ENCODE results near the gene AP1B1. TPM values are rescaled to one million over a fixed set of nuclear protein-coding genes. Genes with fewer than 3 reads are reported as not detected.
"Not testable (repeated sequence)": the region's sequence is repeated elsewhere in the genome, so short reads cannot be mapped to it uniquely, and the experiment has no call there.

The AP1B1 gene
- total and polyA plus RNA-seq, 3 donors from 2014 or later = 71.8 to 92.0 (median 79.8) TPM

GRCh38 chr22:29431986-29432385 is 43.6 kb upstream of the AP1B1 start:
- Histone ChIP-seq H3K4me1 (no peaks in the 10 kb centered on the region), H3K27me3 (no peaks in the 10 kb centered on the region), H3K36me3 (ENCODE audit: low read depth, missing control alignments) (no peaks in the 10 kb centered on the region), H3K4me3 (no peak overlapping the region), H3K9me3 (no peaks in the 10 kb centered on the region), H3K27ac (no peak overlapping the region)
- intact Hi-C loops (cut with DNase I; ENCODE audit: low total_unique reads) = no loop called here
- TF ChIP-seq POLR2A (IDR thresholded peaks at IDR 0.05) = no peak
- TF ChIP-seq CTCF (IDR thresholded peaks at IDR 0.05) = no peak
- 53 to 71% methylated on average over 5 of the region's 5 CpGs for WGBS, 2 donors
- DNase-seq = no peak

- Histone ChIP-seq H3K27ac (no peak overlapping the region), H3K4me3 (no peak overlapping the region), H3K27me3 (no peaks in the 10 kb centered on the region), H3K4me1 (no peaks in the 10 kb centered on the region), H3K9me3 (no peaks in the 10 kb centered on the region), H3K36me3 (ENCODE audit: low read depth, missing control alignments) (no peaks in the 10 kb centered on the region)
- TF ChIP-seq POLR2A (IDR thresholded peaks at IDR 0.05) = no peak
- TF ChIP-seq CTCF (IDR thresholded peaks at IDR 0.05) = no peak
- DNase-seq = no peak
- WGBS, 2 donors = 85 to 93% methylated on average over 2 of the region's 2 CpGs
- intact Hi-C loops (cut with DNase I; ENCODE audit: low total_unique reads) = no loop called here
Observed at GRCh38 chr22:29427176-29427760, 38.9 kb upstream of the AP1B1 start.

- Histone ChIP-seq H3K9me3 (no peaks in the 10 kb centered on the region), H3K27me3 (no peaks in the 10 kb centered on the region), H3K27ac (no peak overlapping the region), H3K36me3 (ENCODE audit: low read depth, missing control alignments) (no peaks in the 10 kb centered on the region), H3K4me1 (no peaks in the 10 kb centered on the region), H3K4me3 (no peak overlapping the region)
- 90 to 92% methylated on average over 7 of the region's 7 CpGs for WGBS, 2 donors
- no peak for DNase-seq
- intact Hi-C loops (cut with DNase I; ENCODE audit: low total_unique reads) = no loop called here
- TF ChIP-seq POLR2A (IDR thresholded peaks at IDR 0.05) = no peak
- no peak for TF ChIP-seq CTCF (IDR thresholded peaks at IDR 0.05)
Observed at GRCh38 chr22:29426476-29426875, 38.1 kb upstream of the AP1B1 start.

- H3K9me3 ChIP-seq; H3K4me3 ChIP-seq; H3K27me3 ChIP-seq; H3K27ac ChIP-seq; DNase-seq; H3K36me3 ChIP-seq (ENCODE audit: low read depth, missing control alignments); intact Hi-C loops (cut with DNase I; ENCODE audit: low total_unique reads); H3K4me1 ChIP-seq: not testable (repeated sequence)
- 64 to 76% methylated on average over 5 of the region's 5 CpGs for WGBS, 2 donors
Observed at GRCh38 chr22:29418704-29419103, 30.3 kb upstream of the AP1B1 start.

GRCh38 chr22:29414951-29415591 is 26.7 kb upstream of the AP1B1 start:
- H3K27me3 ChIP-seq; H3K9me3 ChIP-seq; H3K27ac ChIP-seq; H3K4me1 ChIP-seq; intact Hi-C loops (cut with DNase I; ENCODE audit: low total_unique reads); H3K36me3 ChIP-seq (ENCODE audit: low read depth, missing control alignments); DNase-seq: not testable (repeated sequence)
- peak overlapping the region in 1 of 2 donors; percentile 8 for H3K4me3 ChIP-seq
- WGBS, 2 donors = 60% methylated on average over 22 to 23 of the region's 23 CpGs

- H3K27me3 ChIP-seq; H3K9me3 ChIP-seq; H3K27ac ChIP-seq; H3K4me3 ChIP-seq; H3K4me1 ChIP-seq; DNase-seq; intact Hi-C loops (cut with DNase I; ENCODE audit: low total_unique reads); H3K36me3 ChIP-seq (ENCODE audit: low read depth, missing control alignments): not testable (repeated sequence)
- WGBS, 2 donors = 43 to 54% methylated on average over 2 to 4 of the region's 4 CpGs
- peak in 1 of 3 experiments; percentile 34 for TF ChIP-seq CTCF (IDR thresholded peaks at IDR 0.05)
Observed at GRCh38 chr22:29412772-29413171, 24.4 kb upstream of the AP1B1 start.

- H3K27ac ChIP-seq; H3K4me3 ChIP-seq; intact Hi-C loops (cut with DNase I; ENCODE audit: low total_unique reads); DNase-seq; H3K9me3 ChIP-seq; H3K27me3 ChIP-seq; H3K4me1 ChIP-seq; H3K36me3 ChIP-seq (ENCODE audit: low read depth, missing control alignments): not testable (repeated sequence)
- 63 to 78% methylated on average over 4 of the region's 4 CpGs for WGBS, 2 donors
Observed at GRCh38 chr22:29411569-29412211, 23.3 kb upstream of the AP1B1 start.

Data from testis (tissue), 3 donors.